Measurements from ENCODE around the gene ZNF644. TPM values are rescaled to one million over a fixed set of nuclear protein-coding genes. Genes with fewer than 3 reads are reported as not detected.

Gene ZNF644
- total RNA-seq, 1 donor from 2014 or later, result 75.2 TPM

GRCh38 chr1:90993245-90993644, 28.6 kb downstream of the ZNF644 start:
- H3K4me1 Mint-ChIP-seq (ENCODE audit: unreplicated experiment), result peaks cover 4% of the 10 kb centered on the region
- no peak overlapping the region for H3K4me3 Mint-ChIP-seq
- no peak for DNase-seq (ENCODE audit: extremely low spot score, unreplicated experiment)
- H3K9me3 Mint-ChIP-seq, result peaks cover 6% of the 10 kb centered on the region
- no peak overlapping the region for H3K27ac Mint-ChIP-seq
- no peaks in the 10 kb centered on the region for H3K27me3 Mint-ChIP-seq
- no peak for TF ChIP-seq CTCF (conservative IDR thresholded peaks at IDR 0.05)
- peaks cover 67% of the 10 kb centered on the region for H3K36me3 Mint-ChIP-seq

- Mint-ChIP-seq H3K36me3 (peaks cover 62% of the 10 kb centered on the region), H3K27me3 (no peaks in the 10 kb centered on the region), H3K27ac (no peak overlapping the region), H3K4me1 (ENCODE audit: unreplicated experiment) (peaks cover 4% of the 10 kb centered on the region), H3K4me3 (no peak overlapping the region), H3K9me3 (peaks cover 6% of the 10 kb centered on the region)
- no peak for DNase-seq (ENCODE audit: extremely low spot score, unreplicated experiment)
- no peak for TF ChIP-seq CTCF (conservative IDR thresholded peaks at IDR 0.05)
These were observed 31.1 kb downstream of the ZNF644 start for GRCh38 chr1:90990779-90991178.

GRCh38 chr1:90989990-90990389, 31.8 kb downstream of the ZNF644 start:
- H3K36me3 Mint-ChIP-seq, result peaks cover 58% of the 10 kb centered on the region
- H3K27me3 Mint-ChIP-seq, result no peaks in the 10 kb centered on the region
- TF ChIP-seq CTCF (conservative IDR thresholded peaks at IDR 0.05), result no peak
- DNase-seq (ENCODE audit: extremely low spot score, unreplicated experiment), result no peak
- H3K4me1 Mint-ChIP-seq (ENCODE audit: unreplicated experiment), result peaks cover 4% of the 10 kb centered on the region
- H3K4me3 Mint-ChIP-seq, result no peak overlapping the region
- H3K9me3 Mint-ChIP-seq, result peaks cover 6% of the 10 kb centered on the region
- H3K27ac Mint-ChIP-seq, result no peak overlapping the region

GRCh38 chr1:90989302-90989701, 32.5 kb downstream of the ZNF644 start:
- no peak for DNase-seq (ENCODE audit: extremely low spot score, unreplicated experiment)
- H3K27me3 Mint-ChIP-seq, result no peaks in the 10 kb centered on the region
- peaks cover 4% of the 10 kb centered on the region for H3K4me1 Mint-ChIP-seq (ENCODE audit: unreplicated experiment)
- peaks cover 57% of the 10 kb centered on the region for H3K36me3 Mint-ChIP-seq
- no peak overlapping the region for H3K4me3 Mint-ChIP-seq
- TF ChIP-seq CTCF (conservative IDR thresholded peaks at IDR 0.05), result no peak
- peaks cover 6% of the 10 kb centered on the region for H3K9me3 Mint-ChIP-seq
- no peak overlapping the region for H3K27ac Mint-ChIP-seq

- no peak for TF ChIP-seq CTCF (conservative IDR thresholded peaks at IDR 0.05)
- no peaks in the 10 kb centered on the region for H3K9me3 Mint-ChIP-seq
- H3K27ac Mint-ChIP-seq, result no peak overlapping the region
- no peak overlapping the region for H3K4me3 Mint-ChIP-seq
- DNase-seq (ENCODE audit: extremely low spot score, unreplicated experiment), result no peak
- peaks cover 2% of the 10 kb centered on the region for H3K4me1 Mint-ChIP-seq (ENCODE audit: unreplicated experiment)
- H3K36me3 Mint-ChIP-seq, result peaks cover 59% of the 10 kb centered on the region
- no peaks in the 10 kb centered on the region for H3K27me3 Mint-ChIP-seq
These were observed 34.0 kb downstream of the ZNF644 start for GRCh38 chr1:90987841-90988240.

GRCh38 chr1:90986953-90987352, 34.9 kb downstream of the ZNF644 start:
- H3K27ac Mint-ChIP-seq, result no peak overlapping the region
- no peaks in the 10 kb centered on the region for H3K9me3 Mint-ChIP-seq
- H3K27me3 Mint-ChIP-seq, result no peaks in the 10 kb centered on the region
- H3K4me1 Mint-ChIP-seq (ENCODE audit: unreplicated experiment), result peaks cover 4% of the 10 kb centered on the region
- H3K4me3 Mint-ChIP-seq, result no peak overlapping the region
- DNase-seq (ENCODE audit: extremely low spot score, unreplicated experiment), result no peak
- TF ChIP-seq CTCF (conservative IDR thresholded peaks at IDR 0.05), result no peak
- H3K36me3 Mint-ChIP-seq, result peaks cover 56% of the 10 kb centered on the region
